ENCODE data around the gene SPATS2L.

DNA sequence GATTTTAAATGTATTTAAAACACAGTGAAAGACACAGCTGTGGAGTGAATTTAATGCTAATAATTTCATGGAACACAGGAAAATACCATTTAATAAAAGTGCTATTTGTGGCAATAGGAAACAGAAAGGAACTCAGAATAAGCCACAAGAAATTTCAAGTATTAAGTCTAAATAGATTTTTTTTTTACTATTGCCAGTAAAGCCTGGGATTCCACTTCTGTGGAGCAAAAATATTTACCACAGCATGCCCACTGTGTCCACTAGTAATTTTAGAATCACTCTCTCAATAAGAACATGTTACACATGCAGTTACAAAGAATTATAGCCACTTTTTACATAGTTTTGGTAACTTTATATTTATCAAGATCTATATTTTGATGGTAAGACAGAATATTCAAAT lies 186.2 kb downstream of the SPATS2L start:
- no peak for TF ChIP-seq CTCF (conservative IDR thresholded peaks at IDR 0.05 in 1 of 2, IDR thresholded peaks at IDR 0.05 in 1 of 2; ENCODE audit: extremely low read depth in 1 of 2, insufficient read depth in 1 of 2, low read depth in 1 of 2, low read length in 2 of 2)
- TF ChIP-seq EZH2 (IDR thresholded peaks at IDR 0.05; ENCODE audit: borderline replicate concordance, low read length) = no peak
